ENCODE results near the gene FSTL5.
"Not testable (repeated sequence)": the region's sequence is repeated elsewhere in the genome, so short reads cannot be mapped to it uniquely, and the experiment has no call there.

FSTL5 gene

DNA sequence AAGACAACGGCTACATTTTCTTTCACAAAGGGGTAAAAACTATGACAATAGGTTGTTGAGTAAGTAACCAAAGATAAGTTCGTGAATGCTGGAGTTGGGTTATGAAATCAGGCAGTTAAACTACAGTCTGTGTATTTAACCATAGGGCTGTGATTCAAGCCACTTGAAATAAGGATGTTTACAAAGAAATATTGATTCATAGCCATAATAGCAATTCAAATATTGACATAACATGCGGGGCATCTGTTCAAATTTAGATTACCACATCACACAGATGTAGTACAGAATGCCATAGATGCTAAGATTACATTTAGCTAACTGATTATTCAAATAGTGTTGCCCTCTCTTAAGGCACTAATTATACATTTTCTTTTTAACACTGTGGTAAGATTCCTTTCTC is 364.1 kb downstream of the FSTL5 start:
- DNase-seq (ENCODE audit: extremely low read depth, low read depth), result no peak
- TF ChIP-seq, protein P1, sequence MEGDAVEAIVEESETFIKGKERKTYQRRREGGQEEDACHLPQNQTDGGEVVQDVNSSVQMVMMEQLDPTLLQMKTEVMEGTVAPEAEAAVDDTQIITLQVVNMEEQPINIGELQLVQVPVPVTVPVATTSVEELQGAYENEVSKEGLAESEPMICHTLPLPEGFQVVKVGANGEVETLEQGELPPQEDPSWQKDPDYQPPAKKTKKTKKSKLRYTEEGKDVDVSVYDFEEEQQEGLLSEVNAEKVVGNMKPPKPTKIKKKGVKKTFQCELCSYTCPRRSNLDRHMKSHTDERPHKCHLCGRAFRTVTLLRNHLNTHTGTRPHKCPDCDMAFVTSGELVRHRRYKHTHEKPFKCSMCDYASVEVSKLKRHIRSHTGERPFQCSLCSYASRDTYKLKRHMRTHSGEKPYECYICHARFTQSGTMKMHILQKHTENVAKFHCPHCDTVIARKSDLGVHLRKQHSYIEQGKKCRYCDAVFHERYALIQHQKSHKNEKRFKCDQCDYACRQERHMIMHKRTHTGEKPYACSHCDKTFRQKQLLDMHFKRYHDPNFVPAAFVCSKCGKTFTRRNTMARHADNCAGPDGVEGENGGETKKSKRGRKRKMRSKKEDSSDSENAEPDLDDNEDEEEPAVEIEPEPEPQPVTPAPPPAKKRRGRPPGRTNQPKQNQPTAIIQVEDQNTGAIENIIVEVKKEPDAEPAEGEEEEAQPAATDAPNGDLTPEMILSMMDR (IDR thresholded peaks at IDR 0.05; ENCODE audit: low read depth, low read length), result no peak

DNA sequence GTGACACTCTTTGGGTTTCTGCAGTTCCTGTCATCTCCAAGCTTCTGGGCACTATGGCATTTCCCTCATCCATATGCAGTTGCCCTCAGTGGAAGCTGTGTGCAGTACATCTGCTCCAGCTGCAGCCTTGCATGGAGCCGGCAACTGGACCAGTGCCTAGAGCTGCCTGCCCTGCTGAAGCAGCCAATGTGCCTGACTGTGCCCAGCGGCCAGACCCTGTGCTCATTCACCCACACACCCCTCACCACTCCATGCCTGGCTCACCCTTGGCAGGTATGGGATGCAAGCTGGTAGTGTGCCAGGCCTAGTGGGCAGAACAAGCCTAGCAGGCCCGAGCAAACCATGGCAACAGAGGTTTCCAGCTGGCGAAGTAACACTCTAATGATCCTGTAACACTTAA is 370.8 kb downstream of the FSTL5 start:
- DNase-seq (ENCODE audit: extremely low read depth, low read depth), result no peak
- TF ChIP-seq, protein P1 (IDR thresholded peaks at IDR 0.05; ENCODE audit: low read depth, low read length), result no peak

DNA sequence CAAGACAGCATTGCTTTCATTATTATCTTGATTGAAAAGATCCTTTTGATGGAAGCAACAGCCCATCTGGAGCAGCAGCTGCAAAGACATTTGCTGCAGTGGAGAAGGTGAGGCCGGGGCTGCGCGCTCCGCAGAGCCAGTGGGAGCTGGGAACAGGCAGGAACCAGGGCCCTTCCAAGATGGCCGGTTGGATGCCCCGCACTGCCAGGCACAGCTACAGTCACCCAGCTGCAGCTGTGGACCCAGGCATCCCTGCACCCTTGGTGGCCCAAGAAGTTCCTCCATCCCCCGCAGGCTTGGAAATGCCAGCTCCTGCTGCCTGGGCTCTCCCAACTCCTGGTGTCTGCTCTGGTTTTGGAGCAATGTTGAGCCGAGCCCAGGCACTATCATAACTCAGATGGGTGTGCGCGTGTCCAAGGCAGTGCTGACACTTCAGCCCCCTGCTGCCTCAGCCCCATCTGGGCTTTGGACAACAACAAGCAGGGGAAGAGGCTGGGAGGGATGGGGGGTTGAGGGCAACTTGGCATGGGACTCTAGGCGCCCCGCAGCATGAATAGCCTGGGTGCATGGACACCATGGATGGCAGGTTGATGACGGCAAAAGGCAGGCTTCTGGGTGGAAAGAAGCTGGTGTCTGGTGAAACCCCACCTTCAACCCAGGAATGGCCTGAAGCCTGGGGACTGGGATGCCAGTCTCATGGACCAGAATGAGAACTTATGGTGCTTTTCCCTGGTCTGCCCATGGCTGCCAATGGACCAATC is 371.8 kb downstream of the FSTL5 start:
- TF ChIP-seq, protein P1 (IDR thresholded peaks at IDR 0.05; ENCODE audit: low read depth, low read length), result no peak

DNA sequence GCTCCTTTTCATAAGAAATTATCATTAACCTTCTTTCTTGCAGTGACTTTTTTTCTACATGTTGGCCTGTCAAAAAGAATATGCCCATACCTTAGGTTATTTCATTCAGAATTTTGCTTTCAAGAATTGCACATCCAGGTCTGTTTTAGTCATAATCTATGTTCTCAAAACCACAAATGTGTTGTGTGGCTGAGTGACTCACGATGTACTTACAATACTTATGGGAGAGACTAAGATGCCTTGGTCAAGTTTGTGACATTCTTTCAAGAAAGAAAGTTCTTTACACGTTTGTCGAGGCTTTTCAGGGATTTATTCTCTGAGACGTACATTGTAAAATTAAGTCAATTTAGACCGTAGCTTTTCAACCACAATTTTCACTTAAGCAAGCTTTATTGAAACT is 396.7 kb downstream of the FSTL5 start:
- no peak for DNase-seq (ENCODE audit: extremely low read depth, low read depth)
- TF ChIP-seq, protein P1 (IDR thresholded peaks at IDR 0.05; ENCODE audit: low read depth, low read length), result no peak

More for the DNA sequence above, 371.8 kb downstream of the FSTL5 start:
- no peak for DNase-seq (ENCODE audit: extremely low read depth, low read depth)

DNA sequence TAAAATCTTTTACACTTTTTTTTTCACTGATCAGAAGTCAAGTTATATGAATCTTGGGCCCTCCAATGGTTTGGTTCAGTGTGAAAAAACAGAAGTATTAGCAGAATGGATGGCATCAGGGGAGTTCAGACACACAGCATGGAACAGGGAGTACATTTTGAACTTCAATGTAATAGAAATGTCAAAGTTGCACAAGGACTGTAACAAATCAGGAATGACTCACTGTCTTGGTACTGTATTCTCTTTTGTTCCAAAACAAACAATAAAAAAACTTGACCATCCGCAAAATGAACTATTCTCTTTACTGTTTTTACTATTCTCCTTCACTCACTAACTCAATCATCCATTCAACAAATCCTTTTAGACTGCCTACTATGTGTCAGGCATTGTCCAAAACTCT is 401.0 kb downstream of the FSTL5 start:
- DNase-seq (ENCODE audit: extremely low read depth, low read depth), result no peak
- TF ChIP-seq, protein P1 (IDR thresholded peaks at IDR 0.05; ENCODE audit: low read depth, low read length), result no peak

DNA sequence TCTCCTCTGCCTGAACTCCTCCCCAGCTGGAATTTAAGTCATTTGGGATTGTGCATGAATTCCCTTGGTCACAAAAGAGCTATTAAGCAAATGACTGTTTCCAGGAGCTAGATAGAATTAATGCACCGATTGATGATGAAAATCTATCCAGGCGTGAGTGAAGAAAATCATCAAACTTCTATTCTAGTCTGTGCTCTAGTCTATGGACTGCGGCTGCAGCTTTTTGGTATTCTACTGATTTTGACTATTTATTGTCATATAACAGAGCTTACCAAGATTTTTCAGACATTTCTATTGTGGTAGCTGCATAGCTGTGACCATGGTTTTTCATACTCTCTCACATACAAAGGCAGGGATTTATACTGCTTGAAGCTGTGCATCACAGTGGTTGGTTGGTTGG is 403.8 kb downstream of the FSTL5 start:
- no peak for DNase-seq (ENCODE audit: extremely low read depth, low read depth)
- TF ChIP-seq, protein P1 (IDR thresholded peaks at IDR 0.05; ENCODE audit: low read depth, low read length), result no peak

DNA sequence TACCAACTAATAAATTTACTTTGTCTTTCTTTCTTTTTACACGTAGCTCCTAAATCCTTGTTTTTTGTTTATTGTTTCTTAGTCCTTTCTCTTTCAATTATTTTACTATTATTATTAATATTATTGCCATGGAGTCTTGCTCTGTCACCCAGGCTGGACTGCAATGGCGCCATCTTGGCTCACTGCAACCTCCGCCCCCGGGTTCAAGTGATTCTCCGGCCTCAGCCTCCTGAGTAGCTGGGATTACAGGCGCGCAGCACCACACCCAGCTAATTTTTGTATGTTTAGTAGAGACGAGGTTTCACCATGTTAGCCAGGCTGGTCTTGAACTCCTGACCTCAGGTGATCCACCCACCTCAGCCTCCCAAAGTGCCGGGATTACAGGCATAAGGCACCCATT is 405.4 kb downstream of the FSTL5 start:
- DNase-seq (ENCODE audit: extremely low read depth, low read depth), result not testable (repeated sequence)

DNA sequence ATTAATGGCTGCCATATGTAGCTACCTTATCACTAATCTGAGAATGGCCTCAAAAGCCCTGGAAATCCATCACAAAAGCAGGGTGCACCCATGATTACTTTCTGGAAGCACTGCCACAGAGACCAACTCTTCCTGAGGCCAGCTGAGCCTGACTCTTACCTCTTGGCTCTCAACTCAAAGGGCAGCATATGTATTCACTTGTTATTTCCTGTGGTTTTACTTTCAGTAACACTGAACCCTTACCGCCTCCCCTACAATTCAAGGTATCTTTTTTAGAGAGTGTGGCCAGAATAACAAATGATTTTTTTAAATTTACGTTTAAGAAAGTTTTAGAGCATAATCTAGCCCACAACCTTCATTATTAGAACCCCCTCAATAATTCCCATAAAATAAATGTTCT is 434.9 kb downstream of the FSTL5 start:
- TF ChIP-seq, protein P1 (IDR thresholded peaks at IDR 0.05; ENCODE audit: low read depth, low read length), result no peak
- DNase-seq (ENCODE audit: extremely low read depth, low read depth), result no peak
